Breast epithelium (tissue), 4 donors: ENCODE results near the gene NAP1L4. TPM values are rescaled to one million over a fixed set of nuclear protein-coding genes. Genes with fewer than 3 reads are reported as not detected.
"Not testable (repeated sequence)": the region's sequence is repeated elsewhere in the genome, so short reads cannot be mapped to it uniquely, and the experiment has no call there.

Source experiments
- DNase-seq, 2 donors: peaks; one replicate each; pipeline ENCODE4 v3.0.0-alpha.2; 2019; ENCODE audit warnings: low spot score in 2 of 2
- H3K27ac ChIP-seq, 2 donors: fragments of 200-600 bp; sonication (generic) in 1 of 2; one replicate each; pipeline ENCODE4 v1.5.1; 2016 to 2019; ENCODE audit warnings: mild to moderate bottlenecking in 1 of 2
- H3K27me3 ChIP-seq, 2 donors: fragments of 200-600 bp; sonication (generic) in 1 of 2; one replicate each; pipeline versions ENCODE4 v1.5.1 to v1.6.0; 2017 to 2019; ENCODE audit warnings: control low read depth in 1 of 2, mild to moderate bottlenecking in 1 of 2
- H3K36me3 ChIP-seq: fragments of 200-600 bp; one replicate; pipeline ENCODE4 v1.5.1; 2019
- H3K4me1 ChIP-seq, 2 donors: fragments of 200-600 bp; sonication (generic); one replicate each; pipeline ENCODE4 v1.5.1; 2016 to 2019; ENCODE audit warnings: control low read depth in 1 of 2
- H3K4me3 ChIP-seq, 3 donors: fragments of 200-600 bp; sonication (generic); 1 replicate in 2 of 3; 2 replicates in 1 of 3; pipeline ENCODE4 v1.5.1; 2016 to 2019; ENCODE audit warnings: mild to moderate bottlenecking in 3 of 3, moderate library complexity in 2 of 3
- H3K9me3 ChIP-seq, 2 donors: fragments of 200-600 bp; sonication (generic) in 1 of 2; one replicate each; pipeline ENCODE4 v1.5.1; 2016 to 2019; ENCODE audit warnings: control low read depth in 1 of 2
- CTCF ChIP-seq, 3 donors: fragments of 450-650 bp; IDR thresholded peaks; one replicate each; pipeline ENCODE4 v1.5.1; 2016 to 2017; ENCODE audit warnings: antibody characterized with exemption in 3 of 3, mild to moderate bottlenecking in 3 of 3, moderate library complexity in 3 of 3
- POLR2A ChIP-seq: fragments of 450-650 bp; IDR thresholded peaks from one replicate; pipeline ENCODE4 v1.6.1; 2016; ENCODE audit warnings: antibody characterized with exemption, mild to moderate bottlenecking, moderate library complexity
- POLR2AphosphoS5 ChIP-seq, 3 donors: sonication (generic); formaldehyde crosslinking; IDR thresholded peaks; one replicate each; pipeline ENCODE4 v1.6.1; 2017; ENCODE audit warnings: antibody characterized with exemption in 3 of 3
- intact Hi-C: fragments of 100-400 bp; cut with DNase I; formaldehyde crosslinking; loops from one replicate; pipeline ENCODE4 v1.15.1; 2023; ENCODE audit warnings: low total_unique reads
- total RNA-seq, 3 donors: library from RNA; depleted of rRNA; stranded (reverse); fragments of >200 nt; gene quantifications; one replicate each; pipeline ENCODE4 v1.1.0, GENCODE V29; 2016

NAP1L4 gene
- total RNA-seq, 3 donors from 2014 or later, result 87.1 to 167 (median 98.3) TPM

- Histone ChIP-seq H3K9me3 (no peaks in the 10 kb centered on the region), H3K27me3 (no peaks in the 10 kb centered on the region), H3K27ac (peak overlapping the region; percentile 87 to 94), H3K36me3 (no peaks in the 10 kb centered on the region), H3K4me1 (peaks cover 22 to 33% of the 10 kb centered on the region in 2 donors), H3K4me3 (no peak overlapping the region)
- DNase-seq, result no peak
- intact Hi-C loops, result no loop called here
- TF ChIP-seq CTCF (IDR thresholded peaks at IDR 0.05) (no peak), POLR2AphosphoS5 (IDR thresholded peaks at IDR 0.05) (no peak), POLR2A (no peak)
These were observed 81.7 kb downstream of the NAP1L4 start for GRCh38 chr11:2910401-2910955.

- no peak for DNase-seq
- peak overlapping the region in 2 of 3 donors; percentile 35 to 60 for H3K4me3 ChIP-seq
- H3K4me1 ChIP-seq, result peaks cover 16 to 27% of the 10 kb centered on the region in 2 donors
- H3K9me3 ChIP-seq, result no peaks in the 10 kb centered on the region
- intact Hi-C loops, result no loop called here
- no peaks in the 10 kb centered on the region for H3K27me3 ChIP-seq
- H3K36me3 ChIP-seq, result no peaks in the 10 kb centered on the region
- TF ChIP-seq POLR2A (no peak), CTCF (IDR thresholded peaks at IDR 0.05) (no peak), POLR2AphosphoS5 (IDR thresholded peaks at IDR 0.05) (no peak)
- peak overlapping the region in 1 of 2 donors; percentile 32 for H3K27ac ChIP-seq
These were observed 82.8 kb downstream of the NAP1L4 start for GRCh38 chr11:2909133-2909902.

DNA sequence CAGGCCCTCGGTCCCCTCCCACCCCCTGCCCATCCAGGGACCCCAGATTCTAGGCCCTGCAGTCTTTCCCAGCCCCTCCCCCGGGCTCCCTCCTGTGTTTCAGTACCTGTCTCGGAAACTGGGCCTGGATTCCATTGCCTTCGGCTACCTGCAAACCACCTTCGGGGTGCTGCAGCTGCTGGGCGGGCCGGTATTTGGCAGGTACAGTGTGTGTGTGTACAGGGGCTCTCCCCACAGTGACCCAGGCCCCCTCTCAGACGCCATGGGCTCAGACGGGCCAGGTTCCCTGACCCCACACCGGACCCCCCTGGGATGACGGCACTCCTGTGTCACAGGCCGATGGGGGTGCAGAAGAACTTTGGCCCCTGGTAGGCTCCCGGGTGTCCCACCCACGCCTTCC is 84.0 kb downstream of the NAP1L4 start:
- intact Hi-C loops, result no loop called here
- H3K4me3 ChIP-seq, result no peak overlapping the region

DNA sequence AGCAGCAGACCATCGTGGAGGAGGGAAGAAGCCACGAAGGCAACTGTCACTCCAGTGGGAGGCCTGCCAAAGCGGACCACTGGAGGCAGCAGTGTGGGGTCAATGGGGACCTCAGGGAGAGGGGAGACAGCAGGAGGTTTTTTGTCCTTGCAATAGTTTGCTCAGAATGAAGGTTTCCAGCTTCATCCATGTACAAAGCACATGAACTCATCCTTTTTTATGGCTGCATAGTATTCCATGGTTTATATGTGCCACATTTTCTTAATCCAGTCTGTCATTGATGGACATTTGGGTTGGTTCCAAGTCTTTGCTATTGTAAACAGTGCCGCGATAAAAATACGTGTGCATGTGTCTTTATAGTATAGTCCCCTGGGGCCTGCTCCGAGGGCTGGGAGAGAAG is 86.8 kb downstream of the NAP1L4 start:
- intact Hi-C loops, H3K36me3 ChIP-seq, H3K9me3 ChIP-seq, DNase-seq, H3K27me3 ChIP-seq, H3K27ac ChIP-seq, H3K4me3 ChIP-seq: not testable (repeated sequence)
- peaks cover 7 to 18% of the 10 kb centered on the region in 2 donors for H3K4me1 ChIP-seq

More for the DNA sequence above, 84.0 kb downstream of the NAP1L4 start:
- Histone ChIP-seq H3K27ac (no peak overlapping the region), H3K4me1 (peaks cover 7 to 29% of the 10 kb centered on the region in 2 donors), H3K27me3 (no peaks in the 10 kb centered on the region), H3K9me3 (no peaks in the 10 kb centered on the region), H3K36me3 (no peaks in the 10 kb centered on the region)
- TF ChIP-seq CTCF (IDR thresholded peaks at IDR 0.05) (no peak), POLR2AphosphoS5 (IDR thresholded peaks at IDR 0.05) (no peak), POLR2A (no peak)
- DNase-seq, result no peak

- Histone ChIP-seq H3K27ac (peak overlapping the region; percentile 54 to 59), H3K27me3 (no peaks in the 10 kb centered on the region), H3K4me3 (peak overlapping the region in 1 of 3 donors; percentile 10), H3K36me3 (no peaks in the 10 kb centered on the region), H3K9me3 (no peaks in the 10 kb centered on the region), H3K4me1 (peaks cover 7 to 18% of the 10 kb centered on the region in 2 donors)
- intact Hi-C loops, result no loop called here
- no peak for DNase-seq
- no peak for TF ChIP-seq CTCF (IDR thresholded peaks at IDR 0.05)
- TF ChIP-seq POLR2AphosphoS5 (IDR thresholded peaks at IDR 0.05), result no peak
- TF ChIP-seq POLR2A, result no peak
These were observed 87.7 kb downstream of the NAP1L4 start for GRCh38 chr11:2904153-2905052.
